GM23338 (cell line): Measurements from ENCODE around the gene RARRES2.

Experiments
- CTCF ChIP-seq, 2 experiments: fragments of 200-600 bp in 1 of 2; sonication (generic) in 1 of 2; conservative IDR thresholded peaks; 2 replicates each; pipeline versions ENCODE4 v1.5.1 to v1.6.1; 2016 to 2017; ENCODE audit warnings: antibody characterized with exemption in 2 of 2, low read depth in 2 of 2, mild to moderate bottlenecking in 2 of 2, moderate library complexity in 1 of 2
- EZH2 ChIP-seq: fragments of 200-600 bp; sonication (generic); IDR thresholded peaks from one replicate; pipeline ENCODE4 v1.8.0; 2017; ENCODE audit warnings: antibody characterized with exemption, mild to moderate bottlenecking, low read depth; ENCODE audit not compliant: unreplicated experiment
- JUNB ChIP-seq: IDR thresholded peaks from one replicate; pipeline ENCODE4 v1.6.1; 2016; ENCODE audit warnings: antibody characterized with exemption; ENCODE audit not compliant: unreplicated experiment
- POLR2AphosphoS5 ChIP-seq: IDR thresholded peaks from 2 replicates; pipeline ENCODE4 v1.6.1; 2016; ENCODE audit warnings: antibody characterized with exemption, low read depth

- no peak for TF ChIP-seq CTCF (conservative IDR thresholded peaks at IDR 0.05; ENCODE audit: low read depth in 2 of 2)
- TF ChIP-seq POLR2AphosphoS5 = peak; percentile 58; the same call in 1 of the 2 replicates
- TF ChIP-seq EZH2 = no peak
- TF ChIP-seq JUNB = no peak
Measured at GRCh38 chr7:150335108-150335773, 6.2 kb downstream of the RARRES2 start.
